OCI-LY3 (cell line): ENCODE results near the gene F11R.
A peak's percentile ranks its signal among the peaks of the same experiment; 100 is the strongest.

Experiments
- H2AFZ ChIP-seq: fragments of 200-600, 300-600 bp; shearing (Covaris generic); 2 replicates; pipeline ENCODE4 v1.6.0; 2014; ENCODE audit warnings: antibody characterized with exemption, low read depth, low read length
- H3K27ac ChIP-seq: fragments of 200-600, 300-600 bp; sonication (generic); 2 replicates; pipeline ENCODE4 v1.5.1; 2014; ENCODE audit warnings: mild to moderate bottlenecking, low read length, moderate library complexity, mixed read lengths
- H3K27me3 ChIP-seq: fragments of 200-600, 300-600 bp; sonication (generic); 2 replicates; pipeline ENCODE4 v1.6.1; 2014; ENCODE audit warnings: low read depth, low read length, mixed read lengths
- H3K36me3 ChIP-seq: fragments of 200-600, 300-600 bp; sonication (generic); replicated peaks from 2 replicates; pipeline ENCODE3; 2014; ENCODE audit warnings: low read depth, low read length, mixed read lengths
- H3K4me1 ChIP-seq: fragments of 300-600, 200-600 bp; sonication (generic); 2 replicates; pipeline ENCODE4 v1.6.1; 2014; ENCODE audit warnings: low read length, mixed read lengths
- H3K4me2 ChIP-seq: fragments of 200-600, 300-600 bp; sonication (generic); 2 replicates; pipeline ENCODE4 v1.6.1; 2014; ENCODE audit warnings: low read length, mixed read lengths
- H3K4me3 ChIP-seq: fragments of 300-600, 200-600 bp; sonication (generic); 2 replicates; pipeline ENCODE4 v1.5.1; 2014; ENCODE audit warnings: antibody characterized with exemption, mild to moderate bottlenecking, low read length, moderate library complexity
- H3K79me2 ChIP-seq: fragments of 300-600, 200-600 bp; shearing (Covaris generic); 2 replicates; pipeline ENCODE4 v1.6.1; 2014; ENCODE audit warnings: mild to moderate bottlenecking, low read length, mixed read lengths
- H3K9ac ChIP-seq: fragments of 300-600, 200-600 bp; shearing (Covaris generic); 2 replicates; pipeline ENCODE4 v1.6.0; 2014; ENCODE audit warnings: mild to moderate bottlenecking, low read length, moderate library complexity
- H3K9me3 ChIP-seq: fragments of 200-600, 300-600 bp; shearing (Covaris generic); 2 replicates; pipeline ENCODE4 v1.6.1; 2014; ENCODE audit warnings: low read length, mixed read lengths; ENCODE audit not compliant: insufficient read depth
- H4K20me1 ChIP-seq: fragments of 200-600, 300-600 bp; sonication (generic); 2 replicates; pipeline ENCODE4 v1.6.1; 2016; ENCODE audit warnings: low read length, mixed read lengths; ENCODE audit not compliant: insufficient read depth
- CTCF ChIP-seq: fragments of 200-600, 300-600 bp; sonication (generic); IDR thresholded peaks from 2 replicates; pipeline ENCODE4 v1.5.1; 2014; ENCODE audit warnings: antibody characterized with exemption, low read length, low read depth
- EZH2phosphoT487 ChIP-seq: fragments of 200-600 bp; shearing (Covaris generic); IDR thresholded peaks from 2 replicates; pipeline ENCODE4 v1.6.1; 2018; ENCODE audit warnings: antibody characterized with exemption, mixed run types, low read depth

Gene F11R

DNA sequence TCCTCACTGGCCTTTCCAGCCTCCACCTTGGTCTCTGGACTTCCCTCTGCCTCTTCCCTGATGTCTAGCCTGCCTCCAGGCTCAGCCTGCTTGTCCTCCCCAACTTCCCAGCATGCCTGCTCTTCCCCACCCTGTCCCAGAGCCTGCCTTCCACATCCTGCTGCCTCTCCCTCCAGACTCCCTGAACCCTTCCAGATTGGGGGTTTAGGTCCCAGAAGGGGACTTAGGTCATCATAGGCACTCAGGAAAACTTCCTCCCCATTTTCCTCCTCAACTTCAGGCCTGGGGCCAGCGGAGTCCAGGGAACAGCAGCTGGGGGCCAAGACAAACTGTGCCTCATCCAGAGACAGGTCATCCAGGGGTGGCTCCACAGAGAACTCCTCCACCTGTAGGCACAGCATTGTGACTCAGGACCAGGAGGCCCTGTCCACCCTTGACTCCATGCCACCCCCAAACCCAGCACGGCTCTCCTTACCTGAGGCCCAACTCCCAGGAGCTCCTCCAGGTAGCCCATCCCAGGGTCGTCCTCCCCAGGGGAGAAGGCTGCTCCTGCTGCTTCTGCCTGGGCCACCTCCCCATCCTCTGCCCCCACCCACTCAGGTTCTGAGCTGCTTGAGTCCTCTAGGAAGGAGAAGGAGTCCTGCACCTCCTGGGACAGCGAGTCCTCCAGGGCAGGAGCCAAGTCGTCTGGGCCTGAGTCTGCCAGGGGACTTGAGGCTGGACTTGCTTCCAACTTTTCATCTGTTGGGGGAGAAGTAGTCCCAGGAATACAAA, 28.2 kb upstream of the F11R start:
- H3K27me3 ChIP-seq, result no peaks in the 10 kb centered on the region
- TF ChIP-seq CTCF (no peak), EZH2phosphoT487 (no peak)
- peaks cover 64% of the 10 kb centered on the region for H3K36me3 ChIP-seq

DNA sequence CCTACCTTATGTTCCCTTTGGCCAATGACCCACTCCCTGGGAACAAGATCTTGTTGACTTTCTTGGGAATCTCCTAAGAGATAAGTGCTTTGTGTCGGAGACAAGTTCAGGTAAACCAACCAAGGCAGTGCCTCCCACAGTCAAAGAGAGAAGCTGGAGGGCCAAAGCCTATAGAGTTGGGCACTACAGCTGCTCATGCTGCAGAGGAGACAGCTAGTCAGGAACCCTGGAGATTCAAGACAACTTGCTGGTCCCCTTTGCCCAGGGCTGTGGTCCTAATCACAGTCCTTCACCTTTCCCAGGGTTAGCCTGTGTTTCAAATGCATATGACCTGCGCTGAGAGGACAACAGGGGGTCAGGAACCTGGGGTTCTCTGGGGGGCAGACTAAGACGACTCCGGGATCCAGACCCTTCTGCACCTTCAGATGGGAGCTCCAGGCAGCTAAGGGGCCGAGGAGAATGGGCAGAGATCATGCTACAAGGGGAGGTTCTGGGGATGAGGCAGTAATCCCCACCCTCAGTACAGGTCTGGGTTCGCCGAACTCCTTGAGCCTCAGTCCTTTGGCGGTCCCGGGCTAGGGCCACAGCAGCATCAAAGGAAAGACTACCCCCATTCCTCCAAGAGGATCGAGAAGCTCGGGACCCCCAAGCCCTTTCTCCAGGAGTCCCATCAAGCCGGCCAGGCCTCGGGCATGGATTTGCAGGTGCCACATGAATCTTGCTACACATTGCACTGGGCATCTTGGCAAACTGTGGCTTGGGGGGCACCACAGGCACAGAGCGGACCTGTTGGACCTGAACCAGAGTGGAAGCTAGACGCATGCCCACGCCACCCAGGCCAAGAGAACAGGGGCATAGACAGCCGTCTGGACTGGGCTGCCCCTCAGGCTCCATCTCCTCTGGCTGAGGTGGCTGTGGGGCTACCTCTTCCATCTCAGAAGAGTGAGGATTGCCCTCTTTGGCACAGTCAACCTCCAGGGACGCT, 26.8 kb upstream of the F11R start:
- Histone ChIP-seq H3K4me1 (peaks cover 28% of the 10 kb centered on the region), H3K36me3 (peaks cover 57% of the 10 kb centered on the region), H3K79me2 (peaks cover 26% of the 10 kb centered on the region), H3K4me2 (peak overlapping the region; percentile 84), H3K9me3 (no peaks in the 10 kb centered on the region), H4K20me1 (peaks cover 10% of the 10 kb centered on the region; the same call in 1 of the 2 replicates), H2AFZ (no peak overlapping the region), H3K4me3 (peak overlapping the region; percentile 81; the same call in 1 of the 2 replicates), H3K27me3 (no peaks in the 10 kb centered on the region), H3K27ac (peak overlapping the region; percentile 91), H3K9ac (peak overlapping the region; percentile 27; the same call in 1 of the 2 replicates)
- TF ChIP-seq CTCF (no peak), EZH2phosphoT487 (no peak)

More for the DNA sequence above, 28.2 kb upstream of the F11R start:
- H3K4me2 ChIP-seq, result no peak overlapping the region
- H3K27ac ChIP-seq, result no peak overlapping the region
- no peak overlapping the region for H3K9ac ChIP-seq
- no peaks in the 10 kb centered on the region for H3K9me3 ChIP-seq
- no peak overlapping the region for H3K4me3 ChIP-seq
- peaks cover 26% of the 10 kb centered on the region for H3K4me1 ChIP-seq
- H2AFZ ChIP-seq, result no peak overlapping the region
- H4K20me1 ChIP-seq, result peaks cover 5% of the 10 kb centered on the region; the same call in 1 of the 2 replicates
- peaks cover 16% of the 10 kb centered on the region for H3K79me2 ChIP-seq

GRCh38 chr1:161046605-161047228, 25.8 kb upstream of the F11R start:
- H4K20me1 ChIP-seq, result peaks cover 12% of the 10 kb centered on the region; the same call in 1 of the 2 replicates
- H3K9me3 ChIP-seq, result no peaks in the 10 kb centered on the region
- H3K4me3 ChIP-seq, result peak overlapping the region; percentile 81
- peak overlapping the region; percentile 84 for H3K4me2 ChIP-seq
- peaks cover 26% of the 10 kb centered on the region for H3K79me2 ChIP-seq
- H3K27me3 ChIP-seq, result no peaks in the 10 kb centered on the region
- peaks cover 58% of the 10 kb centered on the region for H3K36me3 ChIP-seq
- peak overlapping the region; percentile 91 for H3K27ac ChIP-seq
- peaks cover 28% of the 10 kb centered on the region for H3K4me1 ChIP-seq
- H2AFZ ChIP-seq, result no peak overlapping the region
- TF ChIP-seq EZH2phosphoT487 (no peak), CTCF (no peak)
- H3K9ac ChIP-seq, result peak overlapping the region; percentile 98
